D721Med (cell line): ENCODE measurements around the gene IPO11.
"Not testable (repeated sequence)": the region's sequence is repeated elsewhere in the genome, so short reads cannot be mapped to it uniquely, and the experiment has no call there.

Experiments
- DNase-seq: peaks from one replicate; pipeline ENCODE4 v3.0.0; 2011; ENCODE audit warnings: low spot score; ENCODE audit not compliant: insufficient read length
- FAIRE-seq: peaks from 2 replicates; lab custom pipeline; 2011; peaks lifted over from hg19 to GRCh38; lab: Jason Lieb, UNC
- TF ChIP-seq, protein P1 (sequence below): IDR thresholded peaks from 2 replicates; pipeline ENCODE4 v1.5.1; 2012; ENCODE audit warnings: mild to moderate bottlenecking, control low read depth; ENCODE audit not compliant: insufficient read depth; ENCODE audit errors: missing control alignments

The IPO11 gene

DNA sequence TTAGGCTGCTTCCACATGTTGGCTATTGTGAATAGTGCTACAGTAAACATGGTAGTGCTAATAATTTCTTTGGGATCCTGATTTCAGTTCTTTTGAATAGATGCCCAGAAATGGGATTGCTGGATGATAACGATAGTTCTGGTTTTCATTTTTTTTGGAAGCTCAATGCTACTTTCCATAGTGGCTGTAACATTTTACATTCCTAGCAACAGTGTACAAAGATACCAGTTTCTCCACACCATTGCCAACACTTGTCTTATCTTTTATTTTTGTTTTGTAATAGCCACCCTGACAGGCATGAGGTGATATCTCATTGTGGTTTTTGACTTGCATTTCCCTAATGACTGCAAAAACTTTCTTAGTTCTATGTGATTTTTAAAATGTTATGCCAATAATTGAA is 97.2 kb downstream of the IPO11 start:
- DNase-seq = no peak
- TF ChIP-seq, protein P1, sequence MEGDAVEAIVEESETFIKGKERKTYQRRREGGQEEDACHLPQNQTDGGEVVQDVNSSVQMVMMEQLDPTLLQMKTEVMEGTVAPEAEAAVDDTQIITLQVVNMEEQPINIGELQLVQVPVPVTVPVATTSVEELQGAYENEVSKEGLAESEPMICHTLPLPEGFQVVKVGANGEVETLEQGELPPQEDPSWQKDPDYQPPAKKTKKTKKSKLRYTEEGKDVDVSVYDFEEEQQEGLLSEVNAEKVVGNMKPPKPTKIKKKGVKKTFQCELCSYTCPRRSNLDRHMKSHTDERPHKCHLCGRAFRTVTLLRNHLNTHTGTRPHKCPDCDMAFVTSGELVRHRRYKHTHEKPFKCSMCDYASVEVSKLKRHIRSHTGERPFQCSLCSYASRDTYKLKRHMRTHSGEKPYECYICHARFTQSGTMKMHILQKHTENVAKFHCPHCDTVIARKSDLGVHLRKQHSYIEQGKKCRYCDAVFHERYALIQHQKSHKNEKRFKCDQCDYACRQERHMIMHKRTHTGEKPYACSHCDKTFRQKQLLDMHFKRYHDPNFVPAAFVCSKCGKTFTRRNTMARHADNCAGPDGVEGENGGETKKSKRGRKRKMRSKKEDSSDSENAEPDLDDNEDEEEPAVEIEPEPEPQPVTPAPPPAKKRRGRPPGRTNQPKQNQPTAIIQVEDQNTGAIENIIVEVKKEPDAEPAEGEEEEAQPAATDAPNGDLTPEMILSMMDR = no peak
- FAIRE-seq = no peak

DNA sequence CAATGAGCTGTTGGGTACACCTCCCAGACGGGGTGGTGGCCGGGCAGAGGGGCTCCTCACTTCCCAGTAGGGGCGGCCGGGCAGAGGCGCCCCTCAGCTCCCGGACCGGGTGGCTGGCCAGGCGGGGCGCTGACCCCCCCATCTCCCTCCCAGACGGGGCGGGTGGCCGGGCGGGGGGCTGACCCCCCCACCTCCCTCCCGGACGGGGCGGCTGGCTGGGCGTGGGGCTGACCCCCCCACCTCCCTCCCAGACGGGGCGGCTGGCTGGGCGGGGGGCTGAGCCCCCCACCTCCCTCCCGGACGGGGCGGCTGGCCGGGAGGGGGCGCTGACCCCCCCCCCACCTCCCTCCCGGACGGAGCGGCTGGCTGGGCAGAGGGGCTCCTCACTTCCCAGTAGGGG is 100.5 kb downstream of the IPO11 start:
- FAIRE-seq, DNase-seq: not testable (repeated sequence)

DNA sequence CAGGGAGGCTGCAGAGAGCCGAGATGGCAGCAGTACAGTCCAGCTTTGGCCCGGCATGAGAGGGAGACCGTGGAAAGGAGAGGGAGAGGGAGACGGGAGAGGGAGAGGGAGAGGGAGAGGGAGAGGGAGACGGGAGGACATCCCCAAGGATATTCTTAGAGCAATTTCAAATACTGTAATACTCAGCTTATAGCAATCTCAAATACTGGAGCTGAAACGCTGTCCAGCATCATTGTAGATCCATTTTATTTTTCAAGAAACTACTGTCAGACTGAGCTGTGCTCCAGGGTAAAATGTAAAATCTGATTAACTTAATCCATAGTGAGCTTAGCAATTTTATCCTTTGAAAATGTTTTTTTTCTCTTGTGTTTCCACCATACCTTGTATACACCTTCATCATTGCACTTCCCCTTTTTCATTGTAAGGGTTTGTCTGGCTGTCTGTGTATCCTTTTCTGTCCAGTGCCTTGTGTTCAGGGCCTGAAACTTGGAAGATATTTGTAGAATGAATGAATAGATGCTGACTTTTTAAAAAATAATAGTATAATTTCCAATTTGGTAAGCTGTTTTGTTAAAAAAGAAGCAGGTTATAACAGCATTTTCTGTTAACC is 102.1 kb downstream of the IPO11 start:
- DNase-seq = no peak
- no peak for FAIRE-seq

GRCh38 chr5:62520812-62521211 is 108.2 kb downstream of the IPO11 start:
- FAIRE-seq, DNase-seq: not testable (repeated sequence)

More for the DNA sequence above, 102.1 kb downstream of the IPO11 start:
- TF ChIP-seq, protein P1 = no peak

DNA sequence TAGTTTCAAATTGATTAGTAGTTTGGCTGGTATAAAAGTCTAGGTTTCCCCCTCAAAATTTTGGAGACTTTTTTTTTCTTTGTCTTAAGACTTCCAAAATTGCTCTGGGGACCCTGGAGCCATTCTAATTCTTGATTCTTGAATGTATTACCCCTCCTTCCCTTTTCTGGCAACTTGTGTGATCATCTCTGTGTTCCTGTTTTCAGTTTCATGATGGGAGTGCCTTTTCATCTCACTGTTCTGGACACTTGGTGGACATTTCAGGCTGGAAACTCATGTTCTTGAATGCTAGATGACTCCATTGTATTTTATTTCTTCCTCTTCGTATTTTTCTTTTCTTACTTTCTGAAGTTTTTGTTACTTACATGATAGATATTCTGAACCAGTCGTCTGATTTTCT is 108.8 kb downstream of the IPO11 start:
- FAIRE-seq (no peak), DNase-seq (no peak)
- TF ChIP-seq, protein P1 = no peak

GRCh38 chr5:62522811-62523210 is 110.2 kb downstream of the IPO11 start:
- FAIRE-seq (no peak), DNase-seq (no peak)

DNA sequence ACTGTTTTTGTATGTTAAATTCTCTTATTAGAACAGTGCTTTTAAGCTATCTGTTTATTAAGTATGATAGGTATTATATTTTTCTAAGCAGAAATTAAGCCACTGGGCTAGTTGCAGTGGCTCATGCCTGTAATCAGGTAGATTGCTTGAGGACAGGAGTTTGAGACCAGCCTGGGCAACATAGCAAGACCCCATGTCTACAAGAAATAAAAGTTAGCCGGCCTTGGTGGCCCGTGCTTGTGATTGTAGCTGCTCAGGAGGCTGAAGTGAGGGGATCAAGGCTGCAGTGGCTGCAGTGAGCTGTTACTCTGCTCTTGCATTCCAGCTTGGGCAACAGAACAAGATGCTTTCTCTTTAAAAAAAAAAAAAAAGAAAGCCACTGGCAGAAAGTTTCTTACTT is 121.0 kb downstream of the IPO11 start:
- no peak for FAIRE-seq

More at GRCh38 chr5:62522811-62523210, 110.2 kb downstream of the IPO11 start:
- TF ChIP-seq, protein P1 = no peak

GRCh38 chr5:62534461-62535236 is 122.1 kb downstream of the IPO11 start:
- FAIRE-seq (no peak), DNase-seq (no peak)
- TF ChIP-seq, protein P1 = no peak

More for the DNA sequence above, 121.0 kb downstream of the IPO11 start:
- no peak for DNase-seq
- TF ChIP-seq, protein P1 = no peak
